H1 (cell line): ENCODE data around the gene DCP1B. TPM values are rescaled to one million over a fixed set of nuclear protein-coding genes. Genes with fewer than 3 reads are reported as not detected.
A peak's percentile ranks its signal among the peaks of the same experiment; 100 is the strongest.

Experiments used
- CTCF ChIA-PET: fragments of 300-600 bp; sonication (Branson Sonifier 250); formaldehyde crosslinking; loops from one replicate; lab custom pipeline; 2021; ENCODE audit not compliant: partially characterized antibody; lab: Charles Lee
- POLR2A ChIA-PET: fragments of 300-600 bp; sonication (Branson Sonifier 250); formaldehyde crosslinking; loops from one replicate; lab custom pipeline; 2021; ENCODE audit warnings: inconsistent platforms; ENCODE audit not compliant: partially characterized antibody; lab: Charles Lee
- DNase-seq, 2 experiments: peaks; one replicate each; pipeline versions ENCODE4 v3.0.0 to v3.0.0-alpha.2; 2010 to 2022; ENCODE audit warnings: low spot score in 2 of 2, low read depth in 1 of 2, mixed read lengths in 1 of 2
- FAIRE-seq: peaks from 2 replicates; lab custom pipeline; 2011; peaks lifted over from hg19 to GRCh38; lab: Jason Lieb, UNC
- H2AFZ ChIP-seq: 2 replicates; pipeline ENCODE4 v1.8.1; 2012; ENCODE audit warnings: low read length, inconsistent platforms
- H2AK5ac ChIP-seq: 2 replicates; pipeline ENCODE4 v1.6.1; 2013; ENCODE audit warnings: low read depth, low read length
- H2BK120ac ChIP-seq: replicated peaks from 2 replicates; pipeline ENCODE3; 2013; ENCODE audit warnings: low read depth, low read length, inconsistent platforms
- H2BK12ac ChIP-seq: 2 replicates; pipeline ENCODE4 v1.6.1; 2013; ENCODE audit warnings: low read depth, low read length
- H2BK15ac ChIP-seq: 2 replicates; pipeline ENCODE4 v1.6.1; 2013; ENCODE audit warnings: low read length
- H2BK20ac ChIP-seq: 2 replicates; pipeline ENCODE4 v1.6.1; 2013; ENCODE audit warnings: low read length
- H2BK5ac ChIP-seq: 2 replicates; pipeline ENCODE4 v1.6.1; 2013; ENCODE audit warnings: low read depth, low read length
- H3K14ac ChIP-seq: 2 replicates; pipeline ENCODE4 v1.6.1; 2013; ENCODE audit warnings: inconsistent platforms; ENCODE audit not compliant: insufficient read length
- H3K18ac ChIP-seq: 2 replicates; pipeline ENCODE4 v1.6.1; 2013; ENCODE audit warnings: low read length; ENCODE audit errors: extremely low read depth
- H3K23ac ChIP-seq: 2 replicates; pipeline ENCODE4 v1.6.1; 2013; ENCODE audit warnings: inconsistent platforms; ENCODE audit not compliant: insufficient read length
- H3K23me2 ChIP-seq: 2 replicates; pipeline ENCODE4 v1.6.1; 2013; ENCODE audit warnings: low read depth, low read length
- H3K27ac ChIP-seq: 2 replicates; pipeline ENCODE4 v1.6.1; 2011; ENCODE audit warnings: low read depth, low read length, inconsistent platforms
- H3K27me3 ChIP-seq, 4 experiments: replicated peaks in 1 of 4; 1 replicate in 1 of 4; 2 replicates in 3 of 4; pipeline versions ENCODE4 v1.6.1 to v1.8.1; 2011 to 2013; ENCODE audit warnings: low read length in 3 of 4, mild to moderate bottlenecking in 3 of 4, inconsistent platforms in 2 of 4, mixed read lengths in 2 of 4, moderate library complexity in 1 of 4; ENCODE audit not compliant: control insufficient read depth in 3 of 4, insufficient read depth in 3 of 4; ENCODE audit errors: extremely low read depth in 1 of 4
- H3K36me3 ChIP-seq, 4 experiments: 2 replicates each; pipeline versions ENCODE4 v1.6.1 to v1.8.1; 2011 to 2013; ENCODE audit warnings: mild to moderate bottlenecking in 4 of 4, low read length in 3 of 4, moderate library complexity in 2 of 4, control low read depth in 1 of 4, inconsistent platforms in 1 of 4; ENCODE audit not compliant: insufficient read depth in 4 of 4, control insufficient read depth in 2 of 4
- H3K4ac ChIP-seq: replicated peaks from 2 replicates; pipeline ENCODE3; 2013; ENCODE audit warnings: low read length, low read depth, mixed read lengths, inconsistent platforms; ENCODE audit not compliant: insufficient read length
- H3K4me1 ChIP-seq, 4 experiments: replicated peaks in 1 of 4; 1 replicate in 1 of 4; 2 replicates in 3 of 4; pipeline versions ENCODE4 v1.6.1 to v1.8.1; 2011 to 2013; ENCODE audit warnings: low read length in 3 of 4, inconsistent platforms in 2 of 4, mixed read lengths in 1 of 4; ENCODE audit not compliant: insufficient read depth in 4 of 4, control insufficient read depth in 3 of 4
- H3K4me2 ChIP-seq, 2 experiments: 2 replicates each; pipeline versions ENCODE4 v1.6.1 to v1.8.1; 2011 to 2013; ENCODE audit warnings: low read depth in 2 of 2, low read length in 2 of 2, control low read depth in 1 of 2, inconsistent platforms in 1 of 2, mild to moderate bottlenecking in 1 of 2; ENCODE audit not compliant: insufficient read depth in 1 of 2
- H3K4me3 ChIP-seq, 4 experiments: fragments of 200-600, 300-600 bp in 1 of 4; sonication (generic), shearing (Covaris generic), sonication (Bioruptor Twin) in 1 of 4; 2 replicates each; pipeline versions ENCODE4 v1.5.1 to v1.8.1; 2011 to 2016; ENCODE audit warnings: low read length in 4 of 4, low read depth in 3 of 4, control low read depth in 2 of 4, inconsistent platforms in 2 of 4, mild to moderate bottlenecking in 2 of 4, mixed read lengths in 1 of 4, moderate library complexity in 1 of 4; ENCODE audit not compliant: insufficient read depth in 2 of 4; ENCODE audit errors: extremely low read depth in 1 of 4
- H3K56ac ChIP-seq: replicated peaks from 2 replicates; pipeline ENCODE3; 2013; ENCODE audit warnings: low read depth, mild to moderate bottlenecking, mixed read lengths, low read length, inconsistent platforms; ENCODE audit not compliant: insufficient read length
- H3K79me1 ChIP-seq: 2 replicates; pipeline ENCODE4 v1.6.1; 2013; ENCODE audit warnings: low read depth, low read length, control low read depth
- H3K79me2 ChIP-seq, 2 experiments: 2 replicates each; pipeline versions ENCODE4 v1.6.1 to v1.8.1; 2012 to 2013; ENCODE audit warnings: low read length in 2 of 2, mild to moderate bottlenecking in 2 of 2, inconsistent platforms in 1 of 2; ENCODE audit not compliant: insufficient read depth in 2 of 2, control insufficient read depth in 1 of 2
- H3K9ac ChIP-seq, 4 experiments: replicated peaks in 1 of 4; 1 replicate in 1 of 4; 2 replicates in 3 of 4; pipeline versions ENCODE4 v1.6.1 to v1.8.1; 2011 to 2013; ENCODE audit warnings: low read depth in 3 of 4, low read length in 3 of 4, control low read depth in 2 of 4, mild to moderate bottlenecking in 2 of 4, moderate library complexity in 2 of 4, inconsistent platforms in 1 of 4; ENCODE audit errors: extremely low read depth in 1 of 4
- H3K9me3 ChIP-seq, 2 experiments: 2 replicates each; pipeline versions ENCODE4 v1.6.1 to v1.8.1; 2012 to 2013; ENCODE audit warnings: mild to moderate bottlenecking in 2 of 2, moderate library complexity in 2 of 2, control low read depth in 1 of 2, inconsistent platforms in 1 of 2, low read depth in 1 of 2, low read length in 1 of 2, mixed read lengths in 1 of 2; ENCODE audit not compliant: insufficient read depth in 2 of 2
- H4K20me1 ChIP-seq, 2 experiments: replicated peaks in 1 of 2; 2 replicates each; pipeline versions ENCODE3 to v1.8.1; 2011 to 2013; ENCODE audit warnings: inconsistent platforms in 2 of 2, low read length in 2 of 2, mild to moderate bottlenecking in 1 of 2; ENCODE audit not compliant: insufficient read depth in 2 of 2, control insufficient read depth in 1 of 2
- H4K5ac ChIP-seq: 2 replicates; pipeline ENCODE4 v1.6.1; 2013; ENCODE audit warnings: low read length, low read depth, mixed read lengths, inconsistent platforms; ENCODE audit not compliant: insufficient read length
- H4K8ac ChIP-seq: 2 replicates; pipeline ENCODE4 v1.8.0; 2013; ENCODE audit warnings: mild to moderate bottlenecking, moderate library complexity, low read length, inconsistent platforms; ENCODE audit not compliant: insufficient read depth; ENCODE audit errors: extremely low read depth
- H4K91ac ChIP-seq: replicated peaks from 2 replicates; pipeline ENCODE3; 2013; ENCODE audit warnings: low read length, mixed read lengths, inconsistent platforms; ENCODE audit not compliant: insufficient read length
- BCL11A ChIP-seq, 2 experiments: IDR thresholded peaks; one replicate each; pipeline ENCODE4 v1.6.1; 2011; ENCODE audit warnings: low read depth in 2 of 2, low read length in 2 of 2, mild to moderate bottlenecking in 2 of 2
- RAD21 ChIP-seq, 2 experiments: IDR thresholded peaks in 1 of 2; conservative IDR thresholded peaks in 1 of 2; 2 replicates each; pipeline ENCODE4 v1.6.1; 2011; ENCODE audit warnings: low read depth in 2 of 2, low read length in 2 of 2, improper control_type of control experiment in 1 of 2, inconsistent platforms in 1 of 2, mild to moderate bottlenecking in 1 of 2, moderate library complexity in 1 of 2
- RFX5 ChIP-seq: IDR thresholded peaks from 2 replicates; pipeline ENCODE4 v1.6.1; 2011; ENCODE audit warnings: low read depth, low read length, improper control_type of control experiment, borderline replicate concordance
- YY1 ChIP-seq: IDR thresholded peaks from 2 replicates; pipeline ENCODE4 v1.6.1; 2011; ENCODE audit warnings: low read depth, mild to moderate bottlenecking, low read length
- WGBS, 2 experiments: shearing (Covaris generic) in 1 of 2; methylation state at CpG; one replicate each; pipeline versions ENCODE4 v1.1.6 to v1.1.7; 2013 to 2015; ENCODE audit warnings: low lambda C conversion rate in 2 of 2, mixed read lengths in 2 of 2, inconsistent platforms in 1 of 2, low coverage in 1 of 2, missing lambda C conversion rate in 1 of 2; ENCODE audit not compliant: insufficient replicate concordance in 2 of 2, insufficient coverage in 1 of 2, insufficient read length in 1 of 2; ENCODE audit errors: extremely low coverage in 1 of 2, missing lambda C conversion rate in 1 of 2; 5-methylcytosine and 5-hydroxymethylcytosine counted together
- polyA plus RNA-seq, 7 experiments: library from polyadenylated mRNA; depleted of rRNA in 3 of 7; stranded (reverse) in 5 of 7; unstranded in 2 of 7; fragments of >200 nt in 5 of 7; fragments of 200-250 nt in 2 of 7; gene quantifications; 1 replicate in 5 of 7; 2 replicates in 1 of 7; 4 replicates in 1 of 7; pipeline versions ENCODE4 v1.2.1 to v1.2.3, GENCODE V29; 2011 to 2013; ENCODE audit warnings: missing spikeins in 2 of 7, mixed read lengths in 2 of 7
- total RNA-seq: library from RNA; stranded (reverse); fragmentation: NEBNext Ultra II Directional; extraction: Animal tissue kit (Norgen Biotek cat#: 25700); gene quantifications from 2 replicates; pipeline ENCODE4 v1.2.1, GENCODE V29; 2021

Gene DCP1B
- total and polyA plus RNA-seq, 2 of the 8 experiments (the other 6 are each of a cell fraction or from before 2014, with no cell fraction given) = 14.8 to 29.0 TPM

DNA sequence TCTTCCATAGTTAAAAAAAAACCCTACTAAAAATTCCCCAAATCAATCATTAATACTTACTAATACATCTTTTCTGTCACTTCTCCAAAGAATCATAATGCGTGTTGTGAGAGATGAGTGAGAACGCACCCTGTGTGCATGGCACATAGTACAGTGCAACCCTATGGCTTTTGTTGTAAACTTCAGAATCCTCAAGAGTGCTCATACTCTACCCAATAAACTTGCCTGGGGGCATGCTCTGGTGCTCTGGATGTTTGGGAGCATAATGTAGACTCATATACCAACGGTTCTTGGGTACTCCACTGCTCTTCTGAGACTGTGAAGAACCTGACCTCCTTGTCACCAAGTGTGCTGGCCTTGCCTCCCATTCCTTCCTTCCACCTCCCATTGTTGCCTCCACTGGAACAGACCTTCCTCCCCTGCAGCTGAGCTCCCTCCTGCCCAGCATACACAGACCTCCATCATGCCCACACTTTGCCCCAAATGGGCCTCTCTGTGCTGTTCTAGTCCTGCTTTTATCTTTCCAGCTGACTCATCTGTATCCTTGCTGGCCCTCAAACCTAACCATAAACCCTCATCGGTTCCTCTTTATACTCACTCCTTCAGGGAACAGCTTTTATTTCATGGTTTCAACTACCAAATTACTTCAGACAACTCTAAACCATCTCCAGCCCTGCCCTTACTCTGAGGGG, 8.9 kb downstream of the DCP1B start:
- H3K36me3 ChIP-seq = peaks cover 0 to 32% (median under 1%) of the 10 kb centered on the region in 4 experiments; a peak in 3 of 8 replicates
- peak overlapping the region; percentile 73; the same call in 1 of the 2 replicates for H3K18ac ChIP-seq
- peak overlapping the region; percentile 68; the same call in 1 of the 2 replicates for H2BK5ac ChIP-seq
- WGBS, 2 experiments = 82% methylated on average over 4 of the region's 4 CpGs; no CpG with 5 or more reads in 1 of the 2 experiments
- CTCF ChIA-PET = interaction anchor here (1.6 to 6.1 kb wide), 2 partner anchors 16 to 288 kb away, joined by 3 to 43 read pairs; no protein-coding TSS in a partner anchor
- H2BK12ac ChIP-seq = 0 out of 2 replicates have a peak overlapping the region, but pooled peaks have one; percentile 10
- H3K56ac ChIP-seq = no peak overlapping the region
- H3K23ac ChIP-seq = peak overlapping the region; percentile 87
- peak overlapping the region; percentile 68 for H4K5ac ChIP-seq
- H3K27me3 ChIP-seq = no peaks in the 10 kb centered on the region
- no peaks in the 10 kb centered on the region for H3K23me2 ChIP-seq
- H2BK15ac ChIP-seq = no peak overlapping the region
- FAIRE-seq = no peak
- peak overlapping the region; percentile 71 for H4K91ac ChIP-seq
- TF ChIP-seq YY1 (no peak), RAD21 (IDR thresholded peaks at IDR 0.05 in 1 of 2, conservative IDR thresholded peaks at IDR 0.05 in 1 of 2; ENCODE audit: low read depth in 2 of 2, low read length in 2 of 2) (no peak), RFX5 (no peak), BCL11A (IDR thresholded peaks at IDR 0.05; ENCODE audit: low read depth in 2 of 2, low read length in 2 of 2) (no peak)
- TF ChIP-seq, all 59 proteins: peak for 0
- H2BK20ac ChIP-seq = no peak overlapping the region
- no peak overlapping the region for H3K27ac ChIP-seq
- peak overlapping the region in 1 of 2 experiments; percentile 53; a peak in 3 of 4 replicates for H3K4me2 ChIP-seq
- H3K79me1 ChIP-seq = no peaks in the 10 kb centered on the region
- H3K9ac ChIP-seq = no peak overlapping the region; a peak in 1 of 7 replicates
- H3K79me2 ChIP-seq = peaks cover 0 to 25% of the 10 kb centered on the region in 2 experiments; a peak in 2 of 4 replicates
- no peaks in the 10 kb centered on the region for H3K9me3 ChIP-seq
- peaks cover 0 to 18% (median 9%) of the 10 kb centered on the region in 4 experiments; a peak in 5 of 7 replicates for H3K4me1 ChIP-seq
- H4K20me1 ChIP-seq = no peaks in the 10 kb centered on the region
- no peak overlapping the region for H2AK5ac ChIP-seq
- no peak overlapping the region for H4K8ac ChIP-seq
- peak overlapping the region; percentile 58 for H3K4ac ChIP-seq
- peak overlapping the region; percentile 50 for H3K14ac ChIP-seq
- H3K4me3 ChIP-seq = peak overlapping the region in 1 of 4 experiments; percentile 41; a peak in 1 of 8 replicates
- POLR2A ChIA-PET = no interaction called here
- H2AFZ ChIP-seq = no peak overlapping the region
- peak overlapping the region; percentile 70 for H2BK120ac ChIP-seq
- DNase-seq = no peak
